ENCODE results near the gene YDJC. TPM values are rescaled to one million over a fixed set of nuclear protein-coding genes. Genes with fewer than 3 reads are reported as not detected.

Gene YDJC
- total RNA-seq, 2 donors from 2014 or later, result 15.2 to 20.5 TPM

DNA sequence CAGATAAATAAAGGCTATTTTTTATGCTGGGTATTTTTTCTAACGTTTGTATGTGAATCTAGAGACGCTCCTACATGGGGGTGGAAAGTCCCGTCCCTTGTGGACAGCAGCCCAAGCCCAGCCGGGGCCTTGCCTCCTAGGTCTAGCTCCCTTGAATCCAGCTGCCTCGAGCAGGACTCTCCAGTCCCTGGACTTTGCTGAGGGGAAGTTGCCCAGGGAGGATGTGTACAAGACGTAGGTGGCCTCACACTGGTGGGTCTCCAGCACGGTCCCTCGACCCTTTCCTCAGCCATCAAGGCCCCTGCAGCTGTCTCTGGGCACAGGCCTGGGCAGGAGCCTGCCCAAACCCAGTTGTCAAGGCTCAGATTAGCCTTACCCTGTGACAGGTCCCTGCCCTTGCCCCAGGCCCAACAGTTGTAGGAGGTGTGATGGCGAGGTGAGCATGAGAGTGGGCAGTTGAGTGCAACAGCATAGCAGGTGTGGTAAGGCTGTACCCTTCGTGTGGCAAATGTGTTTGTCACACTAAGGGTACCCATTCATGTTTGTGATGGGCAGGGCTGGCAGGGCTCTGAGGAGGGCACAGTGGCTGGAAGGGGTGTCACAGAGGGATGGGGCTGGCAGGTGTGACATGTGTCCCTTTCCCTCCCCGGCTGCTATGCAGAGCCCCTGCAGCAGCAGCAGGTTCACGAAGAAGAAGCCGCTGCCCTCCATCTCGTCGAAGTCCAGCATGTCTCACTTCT lies 6.1 kb upstream of the YDJC start:
- H3K4me1 ChIP-seq, result peaks cover 0 to under 1% of the 10 kb centered on the region in 2 donors
- TF ChIP-seq, protein P1, sequence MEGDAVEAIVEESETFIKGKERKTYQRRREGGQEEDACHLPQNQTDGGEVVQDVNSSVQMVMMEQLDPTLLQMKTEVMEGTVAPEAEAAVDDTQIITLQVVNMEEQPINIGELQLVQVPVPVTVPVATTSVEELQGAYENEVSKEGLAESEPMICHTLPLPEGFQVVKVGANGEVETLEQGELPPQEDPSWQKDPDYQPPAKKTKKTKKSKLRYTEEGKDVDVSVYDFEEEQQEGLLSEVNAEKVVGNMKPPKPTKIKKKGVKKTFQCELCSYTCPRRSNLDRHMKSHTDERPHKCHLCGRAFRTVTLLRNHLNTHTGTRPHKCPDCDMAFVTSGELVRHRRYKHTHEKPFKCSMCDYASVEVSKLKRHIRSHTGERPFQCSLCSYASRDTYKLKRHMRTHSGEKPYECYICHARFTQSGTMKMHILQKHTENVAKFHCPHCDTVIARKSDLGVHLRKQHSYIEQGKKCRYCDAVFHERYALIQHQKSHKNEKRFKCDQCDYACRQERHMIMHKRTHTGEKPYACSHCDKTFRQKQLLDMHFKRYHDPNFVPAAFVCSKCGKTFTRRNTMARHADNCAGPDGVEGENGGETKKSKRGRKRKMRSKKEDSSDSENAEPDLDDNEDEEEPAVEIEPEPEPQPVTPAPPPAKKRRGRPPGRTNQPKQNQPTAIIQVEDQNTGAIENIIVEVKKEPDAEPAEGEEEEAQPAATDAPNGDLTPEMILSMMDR (IDR thresholded peaks at IDR 0.05), result no peak
- H3K9me3 ChIP-seq, result no peaks in the 10 kb centered on the region
- H3K4me3 ChIP-seq, result no peak overlapping the region
- H3K36me3 ChIP-seq, result no peaks in the 10 kb centered on the region
- H3K27me3 ChIP-seq, result no peaks in the 10 kb centered on the region
- no peak overlapping the region for H3K27ac ChIP-seq
- no peak for DNase-seq (ENCODE audit: low spot score)

DNA sequence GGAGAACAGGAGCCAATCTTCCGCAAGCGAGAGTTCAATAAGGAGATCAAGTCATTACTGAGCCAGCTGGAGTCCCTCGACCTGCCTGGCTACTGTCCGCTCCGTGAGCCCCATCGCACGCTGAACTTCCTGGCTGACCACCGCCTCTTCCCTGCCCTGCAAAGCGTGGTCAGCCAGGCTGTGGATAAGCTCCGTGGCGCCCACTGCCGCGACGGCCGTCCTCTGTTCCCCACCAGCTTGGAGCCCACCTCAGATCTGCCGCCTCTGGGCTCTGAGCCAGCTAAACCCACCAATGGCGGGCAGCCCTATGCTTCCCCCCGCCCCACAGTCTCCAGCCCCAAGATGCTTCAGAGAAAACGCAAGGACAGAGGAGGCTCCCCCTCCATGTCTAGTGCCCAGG lies 5.0 kb upstream of the YDJC start:
- H3K36me3 ChIP-seq, result no peaks in the 10 kb centered on the region
- H3K27ac ChIP-seq, result no peak overlapping the region
- TF ChIP-seq, protein P1 (IDR thresholded peaks at IDR 0.05), result no peak
- no peaks in the 10 kb centered on the region for H3K27me3 ChIP-seq
- no peaks in the 10 kb centered on the region for H3K4me1 ChIP-seq
- no peaks in the 10 kb centered on the region for H3K9me3 ChIP-seq
- H3K4me3 ChIP-seq, result no peak overlapping the region
- no peak for DNase-seq (ENCODE audit: low spot score)

DNA sequence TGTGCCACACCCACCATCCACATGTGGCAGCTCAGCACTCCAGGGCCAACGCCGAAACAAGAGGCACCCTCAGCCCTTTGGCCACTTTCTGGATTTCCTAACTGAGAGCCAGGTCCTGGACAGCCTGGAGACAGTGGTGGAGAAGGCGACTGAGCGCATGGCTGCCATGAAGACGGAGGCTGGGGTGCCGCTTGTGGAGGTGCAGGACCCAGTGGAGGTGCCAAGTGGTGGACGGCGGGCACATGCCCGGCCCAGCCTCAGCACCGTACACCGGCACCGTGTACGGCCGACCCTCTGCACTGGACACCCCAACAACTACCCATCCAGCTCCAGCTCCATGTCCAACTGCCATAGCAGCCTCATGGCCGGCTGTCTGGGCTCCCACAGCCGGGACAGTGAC lies 4.3 kb upstream of the YDJC start:
- Histone ChIP-seq H3K27me3 (no peaks in the 10 kb centered on the region), H3K27ac (no peak overlapping the region), H3K4me3 (no peak overlapping the region), H3K9me3 (no peaks in the 10 kb centered on the region), H3K36me3 (no peaks in the 10 kb centered on the region), H3K4me1 (peaks cover 0 to 3% of the 10 kb centered on the region in 2 donors)
- no peak for DNase-seq (ENCODE audit: low spot score)
- TF ChIP-seq, protein P1 (IDR thresholded peaks at IDR 0.05), result no peak

DNA sequence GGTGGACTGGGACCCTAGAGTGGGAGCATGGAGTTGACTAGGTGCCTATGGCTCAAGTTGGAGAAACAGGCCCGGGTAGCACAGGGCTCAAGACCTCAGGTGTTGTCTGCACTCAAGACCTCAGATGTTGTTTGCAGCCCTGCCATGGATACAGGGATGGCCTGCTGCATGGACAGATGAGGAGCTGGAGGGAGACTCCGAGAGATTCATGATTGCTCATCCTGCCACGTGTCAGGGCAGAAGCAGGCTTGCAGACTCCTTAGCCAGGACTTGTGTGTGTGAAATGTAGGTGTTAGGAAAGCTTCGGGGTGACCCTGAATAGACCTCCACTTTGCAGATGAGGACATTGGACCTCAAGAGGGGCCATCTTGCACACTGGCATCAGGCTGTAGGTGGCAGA lies 3.7 kb upstream of the YDJC start:
- H3K27ac ChIP-seq, result no peak overlapping the region
- no peaks in the 10 kb centered on the region for H3K36me3 ChIP-seq
- H3K4me1 ChIP-seq, result peaks cover 0 to 9% of the 10 kb centered on the region in 2 donors
- H3K9me3 ChIP-seq, result no peaks in the 10 kb centered on the region
- H3K27me3 ChIP-seq, result no peaks in the 10 kb centered on the region
- no peak for DNase-seq (ENCODE audit: low spot score)
- H3K4me3 ChIP-seq, result no peak overlapping the region
- TF ChIP-seq, protein P1 (IDR thresholded peaks at IDR 0.05), result no peak

DNA sequence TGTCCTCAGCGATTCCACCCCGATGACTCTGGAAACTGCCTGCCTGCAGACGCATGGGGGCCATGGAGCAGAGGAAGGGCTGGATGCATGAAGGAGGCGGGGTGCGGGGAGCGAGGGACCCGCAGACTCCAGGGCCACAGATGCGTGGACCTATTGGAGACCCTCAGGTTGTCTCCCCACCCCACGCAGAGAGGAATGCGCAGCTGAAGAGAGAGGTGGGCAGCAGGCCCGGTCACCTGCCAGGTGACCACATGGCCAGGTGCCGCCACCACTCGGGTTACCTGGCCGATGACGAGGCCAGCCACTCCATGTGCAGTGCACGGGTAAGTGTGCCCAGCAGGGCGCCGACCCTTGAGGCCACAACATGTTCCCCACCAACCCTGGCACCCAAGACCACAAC lies 3.1 kb upstream of the YDJC start:
- H3K36me3 ChIP-seq, result no peaks in the 10 kb centered on the region
- DNase-seq (ENCODE audit: low spot score), result no peak
- H3K27me3 ChIP-seq, result no peaks in the 10 kb centered on the region
- no peak overlapping the region for H3K4me3 ChIP-seq
- no peaks in the 10 kb centered on the region for H3K9me3 ChIP-seq
- TF ChIP-seq, protein P1 (IDR thresholded peaks at IDR 0.05), result no peak
- no peak overlapping the region for H3K27ac ChIP-seq
- peaks cover 0 to 11% of the 10 kb centered on the region in 2 donors for H3K4me1 ChIP-seq

Measured in right atrium auricular region (tissue), 2 donors.